NCI-H524 (cell line): ENCODE data around the gene CCDC167.
A peak's percentile ranks its signal among the peaks of the same experiment; 100 is the strongest.

ENCODE experiments used
- DNase-seq, 2 experiments: peaks; one replicate each; lab custom pipeline; 2025; lab: John Stamatoyannopoulos, UW

Gene CCDC167

GRCh38 chr6:37530297-37530696 is 30.6 kb upstream of the CCDC167 start:
- DNase-seq = no peak

GRCh38 chr6:37528541-37528940 is 28.8 kb upstream of the CCDC167 start:
- no peak for DNase-seq

GRCh38 chr6:37525460-37526357 is 26.0 kb upstream of the CCDC167 start:
- DNase-seq = peak in 1 of 2 experiments; percentile 15

- DNase-seq = no peak
Observed at GRCh38 chr6:37524970-37525318, 25.3 kb upstream of the CCDC167 start.

- no peak for DNase-seq
Observed at GRCh38 chr6:37524025-37524969, 24.6 kb upstream of the CCDC167 start.

- peak in 1 of 2 experiments; percentile 48 for DNase-seq
Observed at GRCh38 chr6:37523412-37523811, 23.7 kb upstream of the CCDC167 start.

GRCh38 chr6:37522836-37523235 is 23.1 kb upstream of the CCDC167 start:
- no peak for DNase-seq

GRCh38 chr6:37521674-37522073 is 22.0 kb upstream of the CCDC167 start:
- DNase-seq = no peak

- peak in 1 of 2 experiments; percentile 20 for DNase-seq
Observed at GRCh38 chr6:37520926-37521325, 21.2 kb upstream of the CCDC167 start.

- DNase-seq = no peak
Observed at GRCh38 chr6:37519461-37519860, 19.8 kb upstream of the CCDC167 start.

GRCh38 chr6:37518116-37518515 is 18.4 kb upstream of the CCDC167 start:
- DNase-seq = peak in 1 of 2 experiments; percentile 15

GRCh38 chr6:37517411-37517812 is 17.7 kb upstream of the CCDC167 start:
- DNase-seq = peak; percentile 56 to 88

GRCh38 chr6:37516920-37517405 is 17.3 kb upstream of the CCDC167 start:
- peak in 1 of 2 experiments; percentile 88 for DNase-seq

- DNase-seq = peak; percentile 57 to 72
Observed at GRCh38 chr6:37516076-37516919, 16.6 kb upstream of the CCDC167 start.

GRCh38 chr6:37515712-37516075 is 16.0 kb upstream of the CCDC167 start:
- no peak for DNase-seq

- no peak for DNase-seq
Observed at GRCh38 chr6:37514837-37515236, 15.1 kb upstream of the CCDC167 start.

- no peak for DNase-seq
Observed at GRCh38 chr6:37514321-37514771, 14.7 kb upstream of the CCDC167 start.

GRCh38 chr6:37513576-37513975 is 13.9 kb upstream of the CCDC167 start:
- DNase-seq = no peak

GRCh38 chr6:37513155-37513554 is 13.5 kb upstream of the CCDC167 start:
- DNase-seq = no peak

GRCh38 chr6:37512400-37513011 is 12.8 kb upstream of the CCDC167 start:
- no peak for DNase-seq

GRCh38 chr6:37511910-37512399 is 12.3 kb upstream of the CCDC167 start:
- DNase-seq = no peak
